ENCODE results near the gene SLC6A13.
"Not testable (repeated sequence)": the region's sequence is repeated elsewhere in the genome, so short reads cannot be mapped to it uniquely, and the experiment has no call there.

The SLC6A13 gene

DNA sequence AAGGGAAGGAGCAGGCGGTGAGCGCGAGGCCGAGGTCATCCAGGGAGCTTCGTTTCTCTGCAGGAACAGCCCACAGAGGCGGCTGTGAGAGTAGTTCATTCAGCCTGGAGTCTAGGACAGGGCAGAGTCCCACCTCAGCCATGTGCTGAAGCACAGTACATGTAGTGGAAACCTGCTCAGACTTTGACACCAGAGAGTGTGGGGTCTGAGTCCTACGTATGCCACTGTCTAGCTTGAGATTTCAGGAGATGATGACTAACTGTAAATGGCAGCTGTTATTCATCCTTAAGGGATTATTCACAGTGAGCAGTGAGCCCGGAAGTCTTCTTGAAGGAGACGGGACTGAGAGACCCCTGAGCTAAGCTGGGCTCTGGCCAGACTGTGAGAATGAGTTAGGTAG lies 938 bp upstream of the SLC6A13 start:
- DNase-seq = no peak

DNA sequence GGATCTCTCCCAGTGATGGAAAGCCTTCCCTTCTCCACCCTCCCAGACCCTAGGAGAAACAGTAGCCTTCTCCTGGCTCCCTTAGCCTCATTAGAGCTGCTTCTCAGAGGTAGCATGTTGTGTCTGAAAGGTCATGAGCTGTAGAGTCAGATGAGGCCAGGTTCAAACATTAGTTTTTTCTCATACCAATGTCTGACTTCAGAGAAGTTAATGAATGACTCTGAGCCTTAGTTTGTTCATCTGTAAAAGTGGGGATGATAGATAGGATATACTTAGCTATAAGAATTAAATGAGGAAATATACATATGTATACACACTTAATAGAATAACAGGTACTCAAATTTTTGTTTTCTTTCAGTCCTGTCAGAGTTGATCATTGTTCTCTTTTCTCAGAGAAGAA lies 523 bp downstream of the SLC6A13 start:
- no peak for DNase-seq

DNA sequence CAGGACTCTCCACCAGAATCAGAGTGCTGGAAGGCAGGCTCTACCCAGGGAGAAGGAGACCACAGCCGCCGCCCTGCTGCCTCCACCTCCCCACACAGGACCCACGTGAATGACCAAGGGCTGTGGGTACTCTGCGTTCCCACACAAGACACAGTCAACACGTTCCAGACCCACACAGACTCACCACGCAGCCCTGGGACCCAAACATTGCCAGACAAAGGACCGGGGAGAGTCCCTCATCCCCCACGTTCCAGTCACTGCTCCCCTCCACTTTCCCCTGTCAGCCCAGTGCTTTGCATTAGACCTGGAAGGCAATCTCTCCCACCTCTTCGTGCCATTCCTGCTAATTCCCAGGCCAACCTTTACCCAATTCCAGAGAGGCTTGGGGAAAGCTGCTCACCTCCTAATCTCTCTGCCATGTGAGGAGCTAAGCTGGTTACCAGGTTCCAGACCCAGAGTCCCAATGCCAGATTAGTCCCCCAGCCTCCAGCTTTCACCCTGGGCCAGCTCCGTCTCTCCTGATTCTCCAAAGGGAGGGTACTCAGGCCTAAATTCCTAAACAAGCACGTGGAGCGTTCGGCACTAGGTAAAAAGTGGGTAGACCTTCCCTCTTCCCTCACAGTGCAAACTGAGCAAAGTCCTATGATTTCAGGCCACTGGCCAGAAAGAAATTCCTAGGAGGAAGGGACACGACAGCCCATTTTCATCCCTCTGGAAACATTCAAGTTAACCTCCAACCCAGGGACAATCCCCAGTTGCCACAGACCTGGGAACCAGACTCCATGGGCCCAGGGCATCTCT lies 4.9 kb downstream of the SLC6A13 start:
- no peak for DNase-seq

DNA sequence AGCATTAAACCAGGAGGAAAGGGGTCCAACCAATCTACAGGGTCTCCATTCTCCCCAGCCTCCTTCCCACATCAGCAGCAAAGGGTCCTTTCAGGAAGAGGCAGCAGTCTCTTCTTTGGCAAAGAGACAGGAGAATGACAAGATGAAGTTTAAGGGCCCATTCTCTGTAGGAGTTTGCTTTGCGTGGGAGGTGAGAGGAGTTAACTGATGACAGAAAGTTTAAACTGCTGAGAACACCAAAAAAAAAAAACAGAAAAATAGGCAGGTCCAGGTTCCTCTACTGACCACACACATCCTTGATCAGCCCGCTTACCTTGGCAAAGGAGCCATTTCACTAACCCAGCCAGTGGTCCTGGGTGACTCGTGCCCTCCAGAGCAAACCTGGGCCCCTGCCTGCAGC lies 5.7 kb downstream of the SLC6A13 start:
- DNase-seq = no peak

DNA sequence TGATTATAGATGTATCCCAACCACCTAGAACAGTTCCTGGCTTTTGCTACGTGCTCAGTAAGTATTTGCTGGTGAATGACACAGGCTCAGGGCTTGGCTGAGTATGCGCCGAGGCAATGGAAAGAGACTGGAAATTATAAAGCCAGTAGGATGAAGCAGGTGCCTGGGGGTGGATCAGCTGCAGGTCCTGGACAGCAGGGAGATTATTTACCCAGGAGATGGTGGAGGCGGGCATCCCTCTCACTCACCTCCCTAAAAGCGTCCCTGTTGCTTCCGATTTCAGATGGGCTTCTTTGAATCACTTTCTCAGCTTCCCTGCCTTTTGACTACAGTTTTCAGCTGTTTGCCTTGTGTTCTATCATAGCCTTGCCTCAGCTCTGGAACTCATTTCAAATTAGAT lies 6.4 kb downstream of the SLC6A13 start:
- no peak for DNase-seq

DNA sequence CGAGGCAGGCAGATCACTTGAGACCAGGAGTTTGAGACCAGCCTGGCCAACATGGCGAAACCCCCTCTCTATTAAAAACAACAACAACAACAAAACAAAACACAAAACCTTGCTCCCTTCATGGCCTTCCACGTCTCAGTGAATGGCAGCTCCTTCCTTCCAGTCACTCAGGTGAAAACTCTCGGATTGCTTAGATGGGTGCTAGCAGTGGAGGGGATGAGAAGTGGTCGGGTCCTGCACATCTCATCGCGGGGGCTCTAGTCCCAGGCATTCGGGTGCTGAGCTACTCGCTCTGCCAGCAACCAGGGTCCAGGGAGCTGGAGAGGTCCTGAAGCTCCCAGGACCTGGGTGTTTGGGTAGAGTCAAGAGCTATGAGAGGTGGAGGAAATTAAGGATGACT lies 7.7 kb downstream of the SLC6A13 start:
- no peak for DNase-seq

DNA sequence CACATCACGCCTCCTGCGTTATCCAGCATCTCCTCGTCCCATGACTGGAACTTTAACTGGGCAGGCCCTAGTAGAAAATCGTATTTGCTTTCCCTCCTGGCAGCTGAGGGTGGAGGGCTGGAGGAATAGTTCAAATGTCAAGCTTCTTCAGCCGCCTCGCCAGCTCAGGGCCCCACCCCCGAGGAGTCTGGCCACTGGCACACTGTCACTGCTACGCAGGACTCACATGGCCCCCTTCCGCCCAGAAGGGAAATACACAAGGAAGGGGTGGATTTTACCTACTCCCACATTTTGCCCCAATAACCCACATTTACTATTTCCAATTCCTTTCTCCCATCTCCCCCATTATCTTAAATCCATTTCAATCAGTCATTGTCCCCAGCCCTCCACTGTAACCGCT lies 8.6 kb downstream of the SLC6A13 start:
- DNase-seq = no peak

DNA sequence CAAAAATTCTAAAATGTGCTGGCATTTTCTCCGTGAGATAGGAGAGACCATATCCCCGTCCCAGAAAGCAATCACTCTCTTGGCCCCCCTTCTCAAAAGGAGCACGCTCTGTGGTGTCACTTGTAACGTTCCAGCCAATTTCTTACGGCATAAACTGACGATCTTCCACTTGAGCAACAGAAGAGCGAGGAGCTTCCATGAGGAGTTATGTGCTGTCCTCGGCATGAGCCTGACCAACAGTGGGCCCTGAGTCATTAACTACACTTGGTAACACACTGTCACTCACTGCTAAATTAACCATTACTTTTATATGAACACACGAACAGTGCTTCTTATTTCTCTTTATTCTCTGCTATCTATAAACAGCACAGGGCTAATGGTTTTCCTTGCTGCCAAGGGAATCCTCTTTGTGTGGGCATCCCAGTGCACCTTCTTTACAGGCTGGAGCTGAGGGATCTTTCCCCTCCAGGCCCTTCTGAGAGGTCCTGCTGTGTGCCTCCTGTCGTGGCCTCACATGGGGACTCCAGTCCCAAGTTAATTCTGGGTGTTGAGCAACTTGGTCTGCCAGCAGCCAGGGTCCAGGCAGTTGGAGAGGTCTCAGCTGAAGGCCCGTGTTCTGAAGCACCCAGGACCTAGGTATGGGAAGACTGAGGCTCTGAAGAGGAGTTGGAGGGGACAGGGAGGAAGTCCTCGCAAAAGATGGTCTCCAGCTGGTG lies 9.4 kb downstream of the SLC6A13 start:
- DNase-seq = no peak

DNA sequence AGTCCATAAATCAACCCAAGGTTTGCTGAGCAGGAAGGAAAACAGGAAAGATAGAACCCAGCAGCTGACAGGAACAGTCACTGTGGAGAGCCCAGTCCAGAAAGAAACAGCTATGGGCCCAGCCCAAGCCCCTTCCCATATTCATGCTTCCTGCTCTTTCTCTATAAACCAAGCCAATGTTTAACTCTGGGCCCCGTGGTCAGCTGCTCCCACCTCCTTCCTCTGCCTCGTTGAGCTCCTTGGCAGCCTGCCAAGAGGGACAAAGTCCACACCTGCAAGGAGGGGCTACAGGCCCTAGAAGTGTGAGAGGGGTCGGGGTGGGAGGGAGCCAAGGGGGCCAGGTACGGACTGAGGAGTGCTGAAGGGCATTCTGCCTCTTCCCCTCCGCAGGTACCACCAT lies 10.0 kb downstream of the SLC6A13 start:
- no peak for DNase-seq

DNA sequence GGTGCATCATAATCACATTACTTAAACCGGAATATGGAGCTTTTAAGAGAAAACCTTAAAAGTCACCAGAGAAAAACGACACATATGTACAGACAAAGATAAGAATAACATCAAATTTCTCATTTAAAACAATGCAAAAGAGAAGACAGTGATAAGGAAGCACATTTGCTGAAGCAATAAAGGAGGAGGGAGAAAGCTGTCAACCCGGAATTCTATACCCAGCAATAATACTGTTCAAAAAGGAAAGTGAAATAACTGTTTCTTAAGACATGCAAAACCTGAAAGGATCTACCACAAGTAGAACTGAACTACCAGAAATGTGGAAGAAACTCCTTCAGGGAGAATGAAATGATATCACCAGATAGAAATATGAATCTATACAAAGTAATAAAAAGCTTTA lies 15.4 kb downstream of the SLC6A13 start:
- no peak for DNase-seq

DNA sequence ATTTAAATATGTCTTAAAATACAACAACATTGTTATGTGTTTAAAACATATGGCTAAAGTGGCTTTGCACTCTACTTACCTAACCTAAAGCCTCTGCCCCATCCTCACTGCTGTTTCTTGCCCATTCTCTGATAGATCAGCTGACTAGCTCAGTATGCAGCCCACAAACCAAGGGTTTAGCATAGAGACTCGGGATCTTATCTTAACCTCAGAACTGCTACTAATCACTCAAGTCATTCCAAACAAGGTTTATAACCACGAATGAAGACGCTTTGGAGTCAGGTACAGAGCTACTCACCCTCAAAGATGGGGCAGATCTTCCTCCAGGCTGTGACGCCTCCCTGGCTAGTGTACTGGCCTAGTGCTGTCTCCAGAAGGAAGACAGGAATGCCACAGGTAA lies 19.3 kb downstream of the SLC6A13 start:
- no peak for DNase-seq

DNA sequence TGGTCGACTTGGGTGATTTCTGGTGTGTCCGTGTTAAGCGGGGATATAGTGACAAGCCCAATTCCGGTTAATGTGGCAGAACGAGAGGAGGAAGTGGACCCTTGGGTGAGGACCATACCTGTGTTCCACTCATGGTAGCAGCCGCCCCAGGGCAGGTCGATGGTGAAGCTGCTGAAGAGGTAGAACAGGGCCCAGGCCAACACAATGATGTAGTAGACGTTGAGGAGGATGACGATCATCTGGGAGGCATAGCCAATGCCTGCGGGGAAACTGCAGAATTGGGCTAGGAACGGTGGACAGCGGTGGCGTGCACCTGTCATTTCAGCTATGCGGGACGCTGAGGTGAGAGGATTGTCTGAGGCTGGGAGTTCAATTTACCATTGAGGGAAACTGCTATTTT lies 20.1 kb downstream of the SLC6A13 start:
- DNase-seq = no peak

DNA sequence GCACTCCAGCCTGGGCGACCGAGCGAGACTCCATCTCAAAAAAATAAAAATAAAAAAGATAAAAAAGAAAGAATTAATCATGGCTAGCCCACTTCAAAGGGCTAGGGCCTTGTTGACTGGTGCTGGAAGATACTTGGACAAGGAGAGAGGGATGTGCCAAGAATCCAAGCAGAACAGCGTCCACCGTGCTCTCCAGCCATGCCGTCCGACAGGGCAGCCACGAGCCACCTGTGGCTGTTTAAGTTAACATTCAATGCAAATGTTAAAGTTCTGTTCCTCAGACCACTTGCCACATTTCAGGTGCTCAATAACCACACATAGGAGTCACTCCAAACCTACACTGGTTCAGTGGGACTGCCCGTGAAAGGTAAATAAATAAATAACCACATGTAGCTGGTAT lies 21.4 kb downstream of the SLC6A13 start:
- DNase-seq = no peak

DNA sequence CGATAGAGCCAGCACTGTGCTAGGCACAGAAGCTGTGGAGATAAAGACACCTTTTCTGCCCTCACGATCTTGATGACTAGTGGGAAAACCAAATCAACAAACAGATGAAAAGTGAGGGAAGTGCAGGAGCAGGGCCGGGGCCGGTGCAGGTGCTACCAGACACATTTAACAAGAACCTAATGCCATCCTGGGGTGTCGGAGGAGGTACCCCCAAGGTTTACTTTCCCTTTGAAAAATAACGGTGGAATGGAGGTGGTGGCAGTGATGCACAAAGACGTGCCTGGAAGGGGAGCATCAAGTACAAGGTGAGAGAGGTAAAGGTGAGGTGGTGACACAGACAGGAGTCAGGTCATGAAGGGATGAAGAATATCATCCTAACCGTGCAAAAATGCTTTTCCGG lies 22.1 kb downstream of the SLC6A13 start:
- no peak for DNase-seq

DNA sequence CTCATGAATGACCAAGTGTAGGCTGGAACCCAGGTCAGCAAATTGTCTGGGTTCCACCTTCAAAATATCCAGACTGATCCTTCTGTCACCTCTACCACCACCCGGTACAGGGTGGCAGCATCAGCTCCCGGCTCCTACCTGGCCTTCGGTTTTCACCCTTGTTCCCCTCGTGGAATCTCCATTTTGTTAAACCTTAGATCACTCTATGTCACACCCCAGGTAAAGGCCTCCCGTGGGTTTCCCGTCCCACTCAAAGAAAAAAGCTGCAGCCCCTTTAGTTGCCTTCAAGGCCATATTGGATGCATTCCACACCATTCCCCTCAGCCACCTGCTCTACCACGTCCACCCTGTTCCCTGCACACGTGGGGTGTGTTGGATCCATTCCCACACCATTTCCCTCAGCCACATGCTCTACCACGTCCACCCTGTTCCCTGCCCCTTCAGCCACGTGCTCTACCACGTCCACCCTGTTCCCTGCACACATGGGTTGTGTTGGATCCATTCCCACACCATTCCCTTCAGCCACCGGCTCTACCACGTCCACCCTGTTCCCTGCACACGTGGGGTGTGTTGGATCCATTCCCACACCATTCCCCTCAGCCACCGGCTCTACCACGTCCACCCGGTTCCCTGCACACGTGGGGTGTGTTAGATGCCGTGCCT lies 23.8 kb downstream of the SLC6A13 start:
- DNase-seq = no peak

DNA sequence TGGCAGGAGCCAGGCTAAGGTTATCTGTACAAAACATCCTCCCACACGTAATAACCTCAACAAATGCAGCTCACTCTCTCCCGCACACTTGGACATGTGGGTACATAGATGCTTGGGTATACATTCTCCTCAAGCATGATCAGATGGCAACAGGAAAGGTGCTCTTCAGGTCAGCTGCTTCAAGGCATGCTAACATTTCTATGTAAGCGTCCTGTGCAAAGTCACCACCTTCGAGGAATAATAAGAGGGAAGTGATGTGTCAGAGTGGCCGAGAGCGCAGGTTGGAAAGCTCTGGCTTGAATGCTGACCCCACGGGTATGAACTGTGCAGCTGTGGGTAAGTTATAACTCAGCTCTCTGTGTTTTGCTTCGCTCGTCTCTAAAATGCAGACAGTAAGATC lies 24.5 kb downstream of the SLC6A13 start:
- DNase-seq = no peak

DNA sequence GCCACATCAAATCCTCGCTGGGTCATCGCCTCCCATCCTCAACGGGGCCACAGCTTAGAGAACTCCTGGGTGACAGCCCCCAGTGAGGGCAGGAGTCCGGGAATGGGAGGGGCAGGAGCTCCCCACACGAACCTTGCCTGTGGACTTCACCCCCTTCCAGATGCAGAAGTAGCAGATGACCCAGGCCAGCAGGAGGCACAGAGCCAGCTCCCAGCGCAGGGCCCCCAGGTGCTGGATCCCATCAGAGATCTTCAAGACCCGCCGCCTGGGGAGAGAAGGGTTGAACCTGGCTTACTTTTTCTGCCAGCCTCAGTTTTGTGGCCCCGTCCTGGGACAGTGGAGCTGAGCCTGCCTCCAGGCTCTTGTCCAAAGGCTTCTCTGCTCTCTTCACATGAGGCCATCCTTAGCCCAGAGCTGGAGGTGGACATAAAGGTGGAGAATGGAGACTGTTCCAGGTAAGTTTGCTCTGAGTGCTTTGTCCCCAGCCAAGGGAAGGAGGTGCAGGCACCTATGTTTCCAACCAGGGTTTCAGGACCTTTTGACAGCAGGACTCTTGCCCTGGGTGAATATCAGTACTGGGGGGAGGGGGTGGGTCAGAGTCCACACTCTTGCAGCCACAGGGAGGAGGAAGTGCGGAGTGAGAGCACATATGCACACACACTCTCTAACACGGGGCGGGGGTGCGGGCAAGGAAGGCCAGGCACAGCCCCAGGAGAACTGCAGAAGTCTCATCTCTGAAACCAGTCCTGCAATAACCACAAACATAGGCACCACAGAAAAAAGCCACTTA lies 25.4 kb downstream of the SLC6A13 start:
- no peak for DNase-seq

DNA sequence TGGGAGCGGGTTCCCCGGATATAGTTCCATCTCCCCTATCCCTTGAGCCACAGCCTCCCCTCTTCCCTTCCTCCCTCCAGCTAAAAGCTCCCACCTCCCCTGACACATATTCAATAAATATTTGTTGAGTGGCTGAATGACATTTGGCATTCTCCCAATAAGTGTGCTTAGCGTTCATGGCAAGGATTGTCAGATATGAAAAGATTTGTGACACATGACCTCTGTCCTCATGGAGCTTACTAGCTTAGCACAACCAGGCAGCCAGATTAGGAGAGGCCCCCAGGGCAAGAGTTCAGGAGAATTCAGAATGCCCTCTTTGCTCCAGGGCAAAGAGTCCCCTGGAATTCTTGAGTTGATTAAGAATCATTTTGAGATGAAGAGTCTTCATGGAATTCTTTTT lies 26.2 kb downstream of the SLC6A13 start:
- DNase-seq = no peak

DNA sequence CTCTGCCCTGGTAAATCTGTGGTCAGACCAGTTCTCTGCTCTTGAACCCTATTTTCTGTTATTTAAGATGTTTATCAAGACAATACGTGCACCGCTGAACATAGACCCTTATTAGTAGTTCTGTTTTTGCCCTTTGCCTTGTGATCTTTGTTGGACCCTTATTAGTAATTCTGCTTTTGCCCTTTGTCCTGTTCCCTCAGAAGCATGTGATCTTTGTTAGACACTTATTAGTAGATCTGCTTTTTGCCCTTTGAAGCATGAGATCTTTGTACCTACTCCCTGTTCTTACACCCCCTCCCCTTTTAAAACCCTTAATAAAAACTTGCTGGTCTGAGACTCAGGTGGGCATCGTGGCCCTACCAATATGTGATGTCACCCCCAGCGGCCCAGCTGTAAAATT lies 26.7 kb downstream of the SLC6A13 start:
- not testable (repeated sequence) for DNase-seq

DNA sequence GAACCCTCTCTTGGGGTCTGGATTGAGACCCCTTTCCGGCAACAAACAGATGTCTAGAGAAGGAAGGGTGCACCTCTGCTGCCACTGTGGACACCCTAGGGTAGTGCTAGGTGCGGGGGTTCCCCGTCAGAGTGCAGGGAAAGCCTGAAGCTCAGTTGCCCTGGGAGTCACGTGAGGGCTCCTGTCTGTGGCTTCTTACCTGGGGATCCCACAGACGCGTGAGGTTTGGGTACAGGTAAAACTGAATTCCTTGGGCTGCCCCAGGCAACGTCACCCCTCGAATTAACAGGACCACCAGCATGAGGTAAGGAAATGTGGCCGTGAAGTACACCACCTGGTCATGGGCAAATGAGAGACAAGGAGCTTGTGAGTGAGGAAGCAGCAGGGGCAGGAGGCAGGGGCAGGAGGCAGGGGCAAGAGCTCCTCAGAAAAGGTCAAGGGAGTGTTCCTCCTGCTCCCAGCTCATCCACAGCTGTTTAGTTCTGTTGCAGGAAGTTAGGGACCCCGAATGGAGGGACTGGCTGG lies 27.7 kb downstream of the SLC6A13 start:
- no peak for DNase-seq

DNA sequence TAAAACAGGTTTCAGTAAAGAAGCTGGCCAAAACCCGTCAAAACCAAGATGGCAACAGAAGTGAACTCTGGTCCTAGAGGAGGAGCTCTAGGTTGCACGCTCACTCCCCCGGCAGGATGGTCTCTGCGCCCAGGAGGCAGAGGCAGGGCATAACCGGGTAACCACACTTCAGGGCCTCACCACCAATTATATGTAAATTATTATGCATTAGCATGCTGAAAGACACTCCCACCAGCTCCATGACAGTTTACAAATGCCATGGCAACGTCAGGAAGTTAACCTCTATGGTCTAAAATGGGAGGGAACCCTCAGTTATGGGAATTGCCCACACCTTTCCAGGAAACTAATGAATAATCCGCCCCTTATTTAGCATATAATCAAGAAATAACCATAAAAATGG lies 28.6 kb downstream of the SLC6A13 start:
- no peak for DNase-seq

DNA sequence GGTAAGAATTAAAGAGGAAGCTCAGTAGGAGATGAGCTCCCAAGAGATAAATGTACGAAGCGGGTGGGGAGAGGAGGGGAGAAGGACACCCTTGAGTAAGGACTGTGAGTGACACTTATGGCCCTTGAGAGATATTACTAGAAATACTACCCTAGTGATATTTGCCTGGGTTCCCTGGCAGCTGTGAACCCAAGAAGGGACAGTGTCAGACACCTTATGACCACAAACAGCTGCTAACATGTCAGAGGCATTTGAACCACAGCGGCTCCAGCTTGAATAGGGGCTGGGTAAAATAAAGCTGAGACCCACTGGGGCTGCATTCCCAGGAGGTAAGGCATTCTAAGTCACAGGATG lies 29.0 kb downstream of the SLC6A13 start:
- no peak for DNase-seq

All from stimulated activated CD4-positive, alpha-beta T cell treated with anti-CD3 and anti-CD28 coated beads, Interleukin-1b, Interleukin-23, amount 100 ng/mL, for 48 hours (primary cell).